ENCODE results near the gene TNFSF15. TPM values are rescaled to one million over a fixed set of nuclear protein-coding genes. Genes with fewer than 3 reads are reported as not detected.

The TNFSF15 gene
- total RNA-seq, 4 donors from 2014 or later = not detected

GRCh38 chr9:114827641-114828302 is 21.9 kb upstream of the TNFSF15 start:
- Histone ChIP-seq H3K27me3 (no peaks in the 10 kb centered on the region), H3K4me1 (no peaks in the 10 kb centered on the region), H3K36me3 (no peaks in the 10 kb centered on the region), H3K4me3 (no peak overlapping the region), H3K9me3 (no peaks in the 10 kb centered on the region), H3K27ac (no peak overlapping the region)
- DNase-seq (no peak), ATAC-seq (no peak)
- no peak for TF ChIP-seq POLR2A (IDR thresholded peaks at IDR 0.05)
- intact Hi-C loops (cut with DNase I; ENCODE audit: low total_unique reads) = no loop called here
- in situ Hi-C loops (cut with MboI; ENCODE audit: low sequenced_read_pairs in 4 of 4) = no loop called here

GRCh38 chr9:114826431-114826830 is 20.6 kb upstream of the TNFSF15 start:
- Histone ChIP-seq H3K27ac (no peak overlapping the region), H3K27me3 (no peaks in the 10 kb centered on the region), H3K4me3 (no peak overlapping the region), H3K4me1 (no peaks in the 10 kb centered on the region), H3K36me3 (no peaks in the 10 kb centered on the region), H3K9me3 (no peaks in the 10 kb centered on the region)
- intact Hi-C loops (cut with DNase I; ENCODE audit: low total_unique reads) (no loop called here), in situ Hi-C loops (cut with MboI; ENCODE audit: low sequenced_read_pairs in 4 of 4) (no loop called here)
- ATAC-seq (no peak), DNase-seq (no peak)
- TF ChIP-seq CTCF (IDR thresholded peaks at IDR 0.05 in 4 of 5, conservative IDR thresholded peaks at IDR 0.05 in 1 of 5) (no peak), POLR2A (IDR thresholded peaks at IDR 0.05) (no peak)

GRCh38 chr9:114825126-114825795 is 19.4 kb upstream of the TNFSF15 start:
- H3K27ac ChIP-seq = no peak overlapping the region
- intact Hi-C loops (cut with DNase I; ENCODE audit: low total_unique reads) = no loop called here
- in situ Hi-C loops (cut with MboI; ENCODE audit: low sequenced_read_pairs in 4 of 4) = no loop called here

GRCh38 chr9:114824110-114824509 is 18.3 kb upstream of the TNFSF15 start:
- in situ Hi-C loops (cut with MboI; ENCODE audit: low sequenced_read_pairs in 4 of 4) (no loop called here), intact Hi-C loops (cut with DNase I; ENCODE audit: low total_unique reads) (no loop called here)
- ATAC-seq (no peak), DNase-seq (no peak)
- Histone ChIP-seq H3K4me3 (no peak overlapping the region), H3K27me3 (no peaks in the 10 kb centered on the region), H3K9me3 (no peaks in the 10 kb centered on the region), H3K27ac (no peak overlapping the region), H3K36me3 (no peaks in the 10 kb centered on the region), H3K4me1 (no peaks in the 10 kb centered on the region)
- no peak for TF ChIP-seq CTCF (IDR thresholded peaks at IDR 0.05 in 4 of 5, conservative IDR thresholded peaks at IDR 0.05 in 1 of 5)
- TF ChIP-seq POLR2A (IDR thresholded peaks at IDR 0.05) = no peak

More at GRCh38 chr9:114825126-114825795, 19.4 kb upstream of the TNFSF15 start:
- no peak for DNase-seq
- ATAC-seq = no peak
- H3K9me3 ChIP-seq = no peaks in the 10 kb centered on the region
- no peak overlapping the region for H3K4me3 ChIP-seq
- no peaks in the 10 kb centered on the region for H3K4me1 ChIP-seq
- no peaks in the 10 kb centered on the region for H3K27me3 ChIP-seq
- TF ChIP-seq POLR2A (IDR thresholded peaks at IDR 0.05) (no peak), CTCF (IDR thresholded peaks at IDR 0.05 in 4 of 5, conservative IDR thresholded peaks at IDR 0.05 in 1 of 5) (no peak)
- H3K36me3 ChIP-seq = no peaks in the 10 kb centered on the region

GRCh38 chr9:114823441-114823840 is 17.6 kb upstream of the TNFSF15 start:
- Histone ChIP-seq H3K4me1 (no peaks in the 10 kb centered on the region), H3K27ac (no peak overlapping the region), H3K9me3 (no peaks in the 10 kb centered on the region), H3K27me3 (no peaks in the 10 kb centered on the region), H3K4me3 (no peak overlapping the region), H3K36me3 (no peaks in the 10 kb centered on the region)
- TF ChIP-seq CTCF (IDR thresholded peaks at IDR 0.05 in 4 of 5, conservative IDR thresholded peaks at IDR 0.05 in 1 of 5) (no peak), POLR2A (IDR thresholded peaks at IDR 0.05) (no peak)
- intact Hi-C loops (cut with DNase I; ENCODE audit: low total_unique reads) (no loop called here), in situ Hi-C loops (cut with MboI; ENCODE audit: low sequenced_read_pairs in 4 of 4) (no loop called here)
- no peak for DNase-seq
- no peak for ATAC-seq
